HG02938 (cell line): ENCODE results near the gene GPR135.

Source experiments
- ATAC-seq: cut with Tn5 transposase; IDR thresholded peaks from one replicate; pipeline ENCODE4 v1.9.1; 2021; ENCODE audit warnings: mild to moderate bottlenecking, moderate library complexity; ENCODE audit not compliant: unreplicated experiment

The GPR135 gene

DNA sequence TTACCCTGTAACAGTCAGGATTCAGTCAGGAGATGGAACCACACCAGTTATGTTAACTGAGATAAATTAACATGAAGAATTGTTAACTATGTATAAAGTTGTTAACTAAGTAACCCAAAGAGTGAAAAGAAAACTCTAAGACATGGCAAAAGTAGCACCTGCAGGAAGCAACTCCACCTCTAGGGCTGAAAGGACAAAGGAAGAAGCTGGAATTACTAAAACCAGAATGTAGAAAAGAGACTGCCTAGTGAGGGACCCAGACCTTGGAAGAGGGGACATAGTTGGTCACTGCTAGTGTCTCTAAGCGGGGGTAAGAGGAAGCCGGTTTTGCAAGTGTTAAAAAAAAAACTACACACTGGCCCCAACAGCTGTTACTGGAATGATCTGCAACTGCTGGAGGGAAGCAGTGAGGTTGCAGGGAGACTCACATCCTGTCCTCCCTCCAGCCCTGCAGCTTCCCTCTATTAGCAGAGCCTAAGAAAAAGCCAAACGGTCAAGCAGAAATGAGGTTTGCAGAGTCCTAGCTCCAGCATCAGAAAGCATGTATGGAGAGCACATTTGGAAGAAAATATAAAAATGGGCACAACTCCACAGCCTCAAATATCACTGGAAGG, 39.8 kb downstream of the GPR135 start:
- no peak for ATAC-seq

DNA sequence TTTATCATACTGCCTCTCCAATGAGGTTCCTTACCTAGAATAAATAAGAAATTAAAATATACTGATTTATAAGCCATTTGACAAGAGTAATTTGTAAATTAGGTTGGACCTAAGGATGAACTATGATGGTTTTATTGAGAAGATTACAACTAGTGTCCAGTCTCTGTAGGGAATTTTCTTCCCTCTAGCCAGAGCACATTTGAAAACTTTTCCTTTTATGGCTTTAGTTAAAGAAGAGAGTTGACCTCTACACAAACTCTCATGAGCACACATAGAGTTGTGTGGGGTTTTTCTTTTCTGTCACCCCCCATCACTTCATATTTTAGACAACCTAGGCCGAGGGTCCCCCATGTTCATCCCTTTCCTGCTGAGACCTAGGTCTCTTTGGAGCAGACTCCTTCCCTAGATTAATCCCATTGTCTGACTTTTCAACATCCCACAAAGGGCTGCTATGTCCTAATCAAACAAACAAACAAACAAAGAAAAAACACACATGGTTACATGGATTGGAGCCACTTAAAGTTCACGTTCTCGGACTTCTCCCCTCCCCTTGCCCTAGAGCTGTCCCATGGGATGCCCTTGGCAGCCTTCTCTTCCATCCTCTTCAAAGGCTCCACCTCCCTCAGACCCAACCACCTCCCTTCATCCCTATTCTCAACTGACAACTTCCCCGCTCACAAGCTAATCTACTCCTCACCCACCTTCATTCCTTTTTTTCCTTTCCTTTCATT, 40.7 kb downstream of the GPR135 start:
- ATAC-seq: no peak

DNA sequence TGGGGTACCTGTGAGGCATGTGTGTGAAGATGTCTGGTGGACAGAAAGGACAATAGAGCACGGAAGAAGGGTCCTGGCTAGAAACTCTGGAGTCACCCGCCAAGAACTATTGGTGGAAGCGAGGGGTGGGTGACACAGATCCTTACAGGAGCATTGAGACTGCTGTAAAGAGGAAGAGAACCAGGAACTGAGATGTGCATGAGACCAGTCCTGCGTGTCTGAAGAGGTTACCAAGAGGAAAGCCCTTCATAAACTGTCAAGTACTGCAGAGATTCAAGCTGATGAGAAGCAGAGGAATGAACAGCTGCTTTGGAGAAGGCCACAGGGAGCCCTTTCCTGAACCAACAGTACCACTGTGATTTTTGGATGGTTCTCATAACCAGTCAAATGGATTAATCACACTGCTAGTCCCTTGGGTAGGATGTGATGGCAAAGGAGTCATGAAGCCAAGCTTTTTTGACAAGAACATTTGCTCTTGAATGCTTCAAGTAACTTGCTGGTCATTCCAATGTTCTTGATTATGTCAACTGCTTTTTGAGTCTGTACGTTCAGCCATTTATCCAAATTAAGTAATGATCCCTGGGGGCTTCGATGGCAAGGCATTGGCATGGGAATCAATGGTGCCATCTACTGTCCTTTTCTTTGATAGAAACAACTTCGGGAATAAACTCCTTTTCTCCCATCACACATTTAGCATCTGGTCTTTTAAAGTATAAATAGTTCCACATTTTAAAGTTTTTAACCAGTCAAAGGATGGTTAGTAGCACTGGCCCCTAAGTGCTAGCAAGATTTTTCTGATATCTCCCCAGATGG, 42.9 kb downstream of the GPR135 start:
- no peak for ATAC-seq

DNA sequence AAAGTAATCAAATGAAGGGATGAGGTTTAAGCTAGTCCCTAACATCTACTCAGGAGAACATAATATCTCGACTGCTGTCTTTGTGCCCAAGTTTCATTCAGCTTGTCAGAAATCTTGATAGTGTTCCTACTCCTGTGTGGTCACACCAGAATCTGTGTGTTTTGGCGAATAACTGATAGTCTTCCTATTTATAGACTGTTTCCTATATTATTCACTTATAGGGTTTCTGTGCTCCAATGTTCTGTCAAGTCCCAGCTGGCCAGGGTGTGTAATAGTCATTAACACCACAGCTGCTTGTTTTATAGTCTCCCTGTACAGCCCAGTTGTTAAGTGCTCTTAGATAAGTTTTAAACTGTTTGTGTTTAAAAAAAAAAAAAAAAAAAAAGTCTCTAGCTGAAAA, 45.9 kb downstream of the GPR135 start:
- no peak for ATAC-seq

DNA sequence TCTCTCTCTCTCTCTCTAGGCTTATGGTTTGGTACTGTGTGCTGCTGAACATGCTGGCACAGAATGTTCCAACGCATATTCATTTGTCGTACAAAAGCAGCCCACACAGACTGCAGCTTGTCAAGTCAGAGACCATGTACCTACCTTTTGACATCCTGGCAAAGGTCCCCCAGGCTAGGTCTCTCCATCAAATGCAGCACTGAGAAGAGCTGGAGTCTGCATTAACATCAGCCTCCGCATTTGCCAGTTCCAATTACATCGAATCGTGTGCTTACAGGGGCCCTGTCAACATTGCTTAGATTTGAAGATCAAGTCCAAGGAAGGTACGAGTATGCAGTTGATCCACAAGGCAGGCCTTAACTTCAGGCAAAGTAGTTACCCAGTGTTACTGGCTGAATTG, 47.9 kb downstream of the GPR135 start:
- ATAC-seq: no peak

DNA sequence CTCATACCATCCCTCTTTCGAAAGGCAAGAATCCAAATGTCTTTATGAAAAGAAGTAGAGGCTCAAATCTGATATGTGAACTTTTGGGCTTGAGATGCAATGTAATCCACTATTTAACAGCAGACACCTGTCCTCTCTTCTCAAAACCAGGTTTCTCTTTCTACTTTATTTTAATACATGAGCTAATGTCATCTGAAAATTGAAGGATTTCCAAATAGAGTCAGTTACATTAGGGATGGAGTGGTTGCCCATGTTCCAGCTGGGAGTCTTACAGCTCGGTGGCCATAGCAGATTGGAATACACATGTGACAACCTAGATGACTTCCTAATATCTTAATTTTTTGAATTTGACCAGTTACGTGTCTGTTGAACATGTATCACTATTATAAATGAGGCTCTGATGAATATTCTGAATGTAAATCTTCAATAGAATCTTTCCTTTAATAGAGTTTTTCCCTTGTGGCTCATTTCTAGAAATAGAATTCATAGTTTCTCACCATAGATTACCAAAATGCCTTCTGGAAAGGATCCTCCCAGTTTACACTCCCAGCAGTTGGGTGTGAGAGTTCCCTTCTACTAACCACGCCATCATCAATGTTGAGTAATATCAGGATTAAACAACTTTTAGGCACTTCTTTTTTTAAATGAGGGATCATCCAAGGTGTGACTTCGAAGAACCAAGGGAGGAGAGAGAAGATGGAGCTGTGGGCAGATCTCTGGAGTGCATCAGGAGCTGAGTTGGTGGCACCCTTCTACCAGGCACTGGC, 49.2 kb downstream of the GPR135 start:
- no peak for ATAC-seq
